ENCODE measurements around the gene CHD2.
A peak's percentile ranks its signal among the peaks of the same experiment; 100 is the strongest.
"Not testable (repeated sequence)": the region's sequence is repeated elsewhere in the genome, so short reads cannot be mapped to it uniquely, and the experiment has no call there.

CHD2 gene

GRCh38 chr15:93056836-93057235 is 156.7 kb downstream of the CHD2 start:
- peak overlapping the region; percentile 14 for H3K27ac ChIP-seq (ENCODE audit: low read length)
- H3K36me3 ChIP-seq (ENCODE audit: control insufficient read depth in 1 of 2, insufficient read depth in 2 of 2, low read length in 2 of 2): peaks cover 9 to 19% of the 10 kb centered on the region in 2 donors
- peaks cover 3 to 73% of the 10 kb centered on the region in 2 donors for H3K4me1 ChIP-seq (ENCODE audit: control insufficient read depth in 1 of 2, insufficient read depth in 2 of 2, low read length in 2 of 2)
- no peaks in the 10 kb centered on the region for H3K27me3 ChIP-seq (ENCODE audit: low read depth, low read length)
- H3K9me3 ChIP-seq (ENCODE audit: control insufficient read depth in 1 of 2, low read length in 2 of 2): no peaks in the 10 kb centered on the region
- H3K4me3 ChIP-seq (ENCODE audit: low read depth in 1 of 2, low read length in 2 of 2): no peak overlapping the region

GRCh38 chr15:93057618-93058017 is 157.5 kb downstream of the CHD2 start:
- peak overlapping the region; percentile 14 for H3K27ac ChIP-seq (ENCODE audit: low read length)
- peaks cover 3 to 68% of the 10 kb centered on the region in 2 donors for H3K4me1 ChIP-seq (ENCODE audit: control insufficient read depth in 1 of 2, insufficient read depth in 2 of 2, low read length in 2 of 2)
- no peaks in the 10 kb centered on the region for H3K27me3 ChIP-seq (ENCODE audit: low read depth, low read length)
- no peak overlapping the region for H3K4me3 ChIP-seq (ENCODE audit: low read depth in 1 of 2, low read length in 2 of 2)
- H3K9me3 ChIP-seq (ENCODE audit: control insufficient read depth in 1 of 2, low read length in 2 of 2): no peaks in the 10 kb centered on the region
- H3K36me3 ChIP-seq (ENCODE audit: control insufficient read depth in 1 of 2, insufficient read depth in 2 of 2, low read length in 2 of 2): peaks cover 9 to 14% of the 10 kb centered on the region in 2 donors

- H3K9me3 ChIP-seq (ENCODE audit: control insufficient read depth in 1 of 2, low read length in 2 of 2): no peaks in the 10 kb centered on the region
- peaks cover 3 to 70% of the 10 kb centered on the region in 2 donors for H3K4me1 ChIP-seq (ENCODE audit: control insufficient read depth in 1 of 2, insufficient read depth in 2 of 2, low read length in 2 of 2)
- H3K27ac ChIP-seq (ENCODE audit: low read length): no peak overlapping the region
- no peak overlapping the region for H3K4me3 ChIP-seq (ENCODE audit: low read depth in 1 of 2, low read length in 2 of 2)
- no peaks in the 10 kb centered on the region for H3K27me3 ChIP-seq (ENCODE audit: low read depth, low read length)
- peaks cover 8 to 14% of the 10 kb centered on the region in 2 donors for H3K36me3 ChIP-seq (ENCODE audit: control insufficient read depth in 1 of 2, insufficient read depth in 2 of 2, low read length in 2 of 2)
Measured at GRCh38 chr15:93058128-93058527, 158.0 kb downstream of the CHD2 start.

- Histone ChIP-seq H3K4me3 (ENCODE audit: low read depth in 1 of 2, low read length in 2 of 2) (no peak overlapping the region), H3K4me1 (ENCODE audit: control insufficient read depth in 1 of 2, insufficient read depth in 2 of 2, low read length in 2 of 2) (peaks cover 4 to 70% of the 10 kb centered on the region in 2 donors), H3K27me3 (ENCODE audit: low read depth, low read length) (no peaks in the 10 kb centered on the region), H3K9me3 (ENCODE audit: control insufficient read depth in 1 of 2, low read length in 2 of 2) (no peaks in the 10 kb centered on the region), H3K27ac (ENCODE audit: low read length) (no peak overlapping the region), H3K36me3 (ENCODE audit: control insufficient read depth in 1 of 2, insufficient read depth in 2 of 2, low read length in 2 of 2) (peaks cover 7 to 14% of the 10 kb centered on the region in 2 donors)
Measured at GRCh38 chr15:93058904-93059427, 158.8 kb downstream of the CHD2 start.

GRCh38 chr15:93059442-93059841 is 159.3 kb downstream of the CHD2 start:
- Histone ChIP-seq H3K4me3 (ENCODE audit: low read depth in 1 of 2, low read length in 2 of 2) (no peak overlapping the region), H3K9me3 (ENCODE audit: control insufficient read depth in 1 of 2, low read length in 2 of 2) (no peaks in the 10 kb centered on the region), H3K27me3 (ENCODE audit: low read depth, low read length) (no peaks in the 10 kb centered on the region), H3K27ac (ENCODE audit: low read length) (no peak overlapping the region), H3K36me3 (ENCODE audit: control insufficient read depth in 1 of 2, insufficient read depth in 2 of 2, low read length in 2 of 2) (peaks cover 10 to 13% of the 10 kb centered on the region in 2 donors), H3K4me1 (ENCODE audit: control insufficient read depth in 1 of 2, insufficient read depth in 2 of 2, low read length in 2 of 2) (peaks cover 8 to 74% of the 10 kb centered on the region in 2 donors)

- Histone ChIP-seq H3K9me3 (ENCODE audit: control insufficient read depth in 1 of 2, low read length in 2 of 2) (no peaks in the 10 kb centered on the region), H3K4me1 (ENCODE audit: control insufficient read depth in 1 of 2, insufficient read depth in 2 of 2, low read length in 2 of 2) (peaks cover 11 to 78% of the 10 kb centered on the region in 2 donors), H3K4me3 (ENCODE audit: low read depth in 1 of 2, low read length in 2 of 2) (peak overlapping the region in 1 of 2 donors; percentile 15), H3K27ac (ENCODE audit: low read length) (no peak overlapping the region), H3K36me3 (ENCODE audit: control insufficient read depth in 1 of 2, insufficient read depth in 2 of 2, low read length in 2 of 2) (peaks cover 6 to 8% of the 10 kb centered on the region in 2 donors), H3K27me3 (ENCODE audit: low read depth, low read length) (no peaks in the 10 kb centered on the region)
Measured at GRCh38 chr15:93060336-93061248, 160.5 kb downstream of the CHD2 start.

GRCh38 chr15:93062628-93063261 is 162.6 kb downstream of the CHD2 start:
- not testable (repeated sequence) for H3K27ac ChIP-seq (ENCODE audit: low read length); H3K27me3 ChIP-seq (ENCODE audit: low read depth, low read length); H3K36me3 ChIP-seq (ENCODE audit: control insufficient read depth in 1 of 2, insufficient read depth in 2 of 2, low read length in 2 of 2); H3K9me3 ChIP-seq (ENCODE audit: control insufficient read depth in 1 of 2, low read length in 2 of 2)
- Histone ChIP-seq H3K4me1 (ENCODE audit: control insufficient read depth in 1 of 2, insufficient read depth in 2 of 2, low read length in 2 of 2) (peaks cover 16 to 75% of the 10 kb centered on the region in 2 donors), H3K4me3 (ENCODE audit: low read depth in 1 of 2, low read length in 2 of 2) (peak overlapping the region in 1 of 2 donors; percentile 11)

GRCh38 chr15:93063262-93063671 is 163.1 kb downstream of the CHD2 start:
- H3K4me3 ChIP-seq (ENCODE audit: low read depth in 1 of 2, low read length in 2 of 2): peak overlapping the region in 1 of 2 donors; percentile 7
- no peaks in the 10 kb centered on the region for H3K27me3 ChIP-seq (ENCODE audit: low read depth, low read length)
- peaks cover 19 to 74% of the 10 kb centered on the region in 2 donors for H3K4me1 ChIP-seq (ENCODE audit: control insufficient read depth in 1 of 2, insufficient read depth in 2 of 2, low read length in 2 of 2)
- peaks cover 5 to 6% of the 10 kb centered on the region in 2 donors for H3K36me3 ChIP-seq (ENCODE audit: control insufficient read depth in 1 of 2, insufficient read depth in 2 of 2, low read length in 2 of 2)
- peak overlapping the region; percentile 27 for H3K27ac ChIP-seq (ENCODE audit: low read length)
- H3K9me3 ChIP-seq (ENCODE audit: control insufficient read depth in 1 of 2, low read length in 2 of 2): no peaks in the 10 kb centered on the region

GRCh38 chr15:93063796-93064690 is 163.9 kb downstream of the CHD2 start:
- peak overlapping the region; percentile 27 for H3K27ac ChIP-seq (ENCODE audit: low read length)
- H3K4me1 ChIP-seq (ENCODE audit: control insufficient read depth in 1 of 2, insufficient read depth in 2 of 2, low read length in 2 of 2): peaks cover 19 to 66% of the 10 kb centered on the region in 2 donors
- peak overlapping the region in 1 of 2 donors; percentile 7 for H3K4me3 ChIP-seq (ENCODE audit: low read depth in 1 of 2, low read length in 2 of 2)
- no peaks in the 10 kb centered on the region for H3K9me3 ChIP-seq (ENCODE audit: control insufficient read depth in 1 of 2, low read length in 2 of 2)
- peaks cover 5 to 6% of the 10 kb centered on the region in 2 donors for H3K36me3 ChIP-seq (ENCODE audit: control insufficient read depth in 1 of 2, insufficient read depth in 2 of 2, low read length in 2 of 2)
- H3K27me3 ChIP-seq (ENCODE audit: low read depth, low read length): no peaks in the 10 kb centered on the region

- Histone ChIP-seq H3K36me3 (ENCODE audit: control insufficient read depth in 1 of 2, insufficient read depth in 2 of 2, low read length in 2 of 2) (peaks cover 5 to 6% of the 10 kb centered on the region in 2 donors), H3K4me1 (ENCODE audit: control insufficient read depth in 1 of 2, insufficient read depth in 2 of 2, low read length in 2 of 2) (peaks cover 19 to 50% of the 10 kb centered on the region in 2 donors), H3K9me3 (ENCODE audit: control insufficient read depth in 1 of 2, low read length in 2 of 2) (no peaks in the 10 kb centered on the region), H3K27me3 (ENCODE audit: low read depth, low read length) (no peaks in the 10 kb centered on the region), H3K4me3 (ENCODE audit: low read depth in 1 of 2, low read length in 2 of 2) (peak overlapping the region in 1 of 2 donors; percentile 43), H3K27ac (ENCODE audit: low read length) (peak overlapping the region; percentile 63)
Measured at GRCh38 chr15:93065641-93066045, 165.5 kb downstream of the CHD2 start.

All from muscle layer of duodenum (tissue), 2 donors.